Activated CD4-positive, alpha-beta T cell treated with anti-CD3 and anti-CD28 coated beads, Interleukin-10, Interleukin-2, amounts not matched to agents 100 ng/mL and 50 ng/mL, durations not matched to agents 16 hours and 8 hours (primary cell): ENCODE data around the gene SMAP1.
A peak's percentile ranks its signal among the peaks of the same experiment; 100 is the strongest.

Experiments used
- DNase-seq: peaks from one replicate; pipeline ENCODE4 v3.0.0-alpha.2; 2020

SMAP1 gene

DNA sequence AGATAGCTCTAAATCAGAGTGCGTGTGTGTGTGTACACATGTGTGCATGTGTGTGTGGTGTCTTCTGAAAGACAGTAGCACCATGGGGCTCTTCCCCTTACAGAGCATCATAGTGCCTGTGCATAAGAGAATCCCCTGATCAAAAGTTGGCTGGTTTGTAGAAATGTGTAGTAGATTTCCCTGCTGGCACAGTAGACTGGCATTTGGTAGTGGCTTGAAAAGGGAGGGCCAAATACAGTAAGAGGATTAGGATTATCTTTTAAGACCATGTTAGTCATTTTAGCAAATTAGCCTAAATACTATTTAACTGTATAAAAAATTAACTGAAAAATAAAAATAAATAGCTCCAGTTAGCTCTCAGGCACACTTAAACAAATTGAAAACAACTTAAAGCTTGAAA, 176.6 kb downstream of the SMAP1 start:
- no peak for DNase-seq

DNA sequence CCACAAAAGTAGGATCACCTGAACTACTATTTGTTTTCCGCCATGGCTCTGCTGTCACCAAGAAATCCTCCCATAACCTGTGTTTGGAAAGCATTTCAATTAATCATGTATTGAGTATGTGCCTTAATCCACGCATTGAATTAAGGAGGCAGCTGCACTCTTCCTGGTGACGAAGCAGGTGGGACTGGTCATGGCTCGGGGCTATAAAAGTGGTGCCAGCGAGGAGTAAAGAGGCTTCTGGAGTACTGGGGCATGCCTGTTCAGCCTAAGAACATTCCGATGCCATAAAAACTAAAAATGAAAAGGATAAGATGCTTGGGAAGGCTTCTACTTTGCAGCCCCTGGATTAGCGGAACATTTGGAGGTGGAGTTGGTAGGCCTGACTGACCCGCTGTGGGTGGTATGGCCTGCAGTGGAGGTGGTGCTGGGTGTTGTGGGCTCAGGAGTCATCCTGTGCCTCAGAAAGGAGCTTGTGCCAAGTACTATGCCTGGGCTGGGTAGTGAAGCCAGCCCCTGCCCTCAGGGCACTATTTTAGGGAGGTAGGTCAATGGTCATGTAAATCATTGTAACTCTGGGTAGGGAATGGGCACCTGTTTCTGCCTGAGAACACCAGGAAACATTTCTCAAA, 178.6 kb downstream of the SMAP1 start:
- no peak for DNase-seq

DNA sequence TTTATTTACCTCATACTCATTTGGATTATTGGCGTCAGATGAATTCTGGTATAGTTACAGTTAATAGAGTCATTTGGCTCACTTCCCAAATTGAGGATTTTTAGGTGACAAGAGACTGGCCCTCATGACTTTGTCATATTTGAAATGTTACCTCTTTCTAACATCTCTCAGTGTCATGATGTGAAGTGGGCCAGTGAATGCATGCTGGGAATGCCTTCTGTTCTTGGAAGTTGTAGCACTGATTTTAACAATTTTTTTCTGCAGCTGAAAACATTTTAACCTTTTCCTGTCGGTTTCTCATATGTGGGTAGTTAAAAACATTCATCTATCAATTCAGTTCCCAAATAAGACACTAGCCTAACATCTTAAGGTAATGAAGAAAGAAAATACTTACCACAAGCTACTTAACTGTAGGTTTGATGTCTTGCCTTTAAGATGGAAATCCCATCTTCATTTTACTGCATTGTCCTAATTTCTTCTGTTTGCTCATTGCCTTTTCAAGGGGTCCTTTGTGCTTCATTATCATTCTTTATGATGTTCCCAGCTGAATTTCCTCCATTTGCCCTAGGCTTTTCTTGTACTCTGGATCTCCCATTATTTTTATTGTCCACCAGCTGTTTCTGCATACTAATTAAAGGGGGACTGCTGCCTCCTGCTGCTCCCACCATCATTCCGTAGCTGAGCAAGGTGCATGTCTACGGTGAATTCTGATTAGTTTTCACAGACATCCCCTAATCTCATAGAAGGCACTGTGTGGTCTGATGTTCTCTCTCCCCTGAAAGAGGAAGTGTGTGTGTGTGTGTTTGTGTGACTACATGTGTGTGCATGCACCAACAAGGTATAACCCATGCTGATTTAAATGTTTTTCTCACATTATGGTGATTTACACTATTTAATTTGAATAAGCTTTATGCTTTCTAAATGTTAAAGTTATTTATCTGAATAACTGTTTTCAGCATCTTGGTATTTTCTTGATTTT, 179.7 kb downstream of the SMAP1 start:
- DNase-seq, result no peak

DNA sequence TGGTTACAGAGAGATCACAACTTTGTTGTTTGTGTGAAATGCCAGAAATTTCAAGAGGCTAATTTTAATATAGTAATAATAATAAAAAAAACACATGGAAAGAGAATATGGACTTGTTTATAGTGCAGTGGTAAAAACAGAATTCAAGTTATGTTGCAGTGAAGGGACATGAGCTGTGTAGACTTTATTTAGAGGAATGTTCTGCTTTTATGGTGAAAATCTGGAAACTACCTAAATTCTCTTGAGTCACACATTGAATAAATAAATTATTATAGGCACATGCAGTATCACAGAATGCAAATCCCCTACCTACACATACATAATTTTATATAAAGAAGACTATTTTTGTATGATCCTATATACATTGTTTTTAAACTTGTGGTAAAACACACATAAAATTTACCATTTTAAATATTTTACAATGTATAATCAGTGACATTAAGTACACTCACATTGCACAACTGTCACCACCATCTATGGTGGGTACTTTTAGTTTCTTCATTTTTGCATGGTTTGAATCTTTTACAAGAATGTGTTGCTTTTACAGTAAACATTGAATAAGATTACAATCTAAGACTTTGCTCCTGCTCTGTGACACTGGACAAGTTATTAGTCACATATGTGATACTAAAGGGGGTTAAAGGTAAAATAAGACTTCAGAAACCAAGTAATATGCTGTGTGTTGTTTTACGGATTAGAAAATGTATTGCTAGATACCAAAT, 181.8 kb downstream of the SMAP1 start:
- DNase-seq, result no peak

DNA sequence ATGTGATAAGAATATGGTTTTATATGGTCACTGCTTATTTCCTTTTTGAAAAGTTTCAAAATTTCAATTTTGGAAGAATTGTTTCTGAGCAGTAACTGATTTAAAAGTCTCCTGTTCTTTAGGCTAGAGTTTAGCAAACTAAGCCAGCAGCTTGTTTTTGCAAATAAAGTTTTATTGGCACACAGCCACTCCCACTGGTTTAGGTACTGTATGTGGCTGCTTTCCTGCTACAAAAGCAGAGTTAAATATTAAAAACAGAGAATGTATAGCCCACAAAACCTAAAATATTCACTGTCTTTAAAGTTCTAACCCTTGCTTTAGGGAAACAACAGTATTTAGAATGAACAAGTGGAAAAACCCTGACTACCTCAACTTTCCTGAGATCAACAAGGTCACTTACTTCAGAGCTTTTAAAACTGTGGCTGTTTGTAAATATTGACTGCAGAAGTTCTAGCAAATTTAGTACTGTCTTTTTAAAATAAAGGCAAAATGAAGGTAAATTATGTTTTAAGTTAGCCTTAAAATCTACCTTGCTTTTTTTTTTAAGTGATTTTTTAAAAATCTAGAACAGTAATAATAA, 185.1 kb downstream of the SMAP1 start:
- no peak for DNase-seq

DNA sequence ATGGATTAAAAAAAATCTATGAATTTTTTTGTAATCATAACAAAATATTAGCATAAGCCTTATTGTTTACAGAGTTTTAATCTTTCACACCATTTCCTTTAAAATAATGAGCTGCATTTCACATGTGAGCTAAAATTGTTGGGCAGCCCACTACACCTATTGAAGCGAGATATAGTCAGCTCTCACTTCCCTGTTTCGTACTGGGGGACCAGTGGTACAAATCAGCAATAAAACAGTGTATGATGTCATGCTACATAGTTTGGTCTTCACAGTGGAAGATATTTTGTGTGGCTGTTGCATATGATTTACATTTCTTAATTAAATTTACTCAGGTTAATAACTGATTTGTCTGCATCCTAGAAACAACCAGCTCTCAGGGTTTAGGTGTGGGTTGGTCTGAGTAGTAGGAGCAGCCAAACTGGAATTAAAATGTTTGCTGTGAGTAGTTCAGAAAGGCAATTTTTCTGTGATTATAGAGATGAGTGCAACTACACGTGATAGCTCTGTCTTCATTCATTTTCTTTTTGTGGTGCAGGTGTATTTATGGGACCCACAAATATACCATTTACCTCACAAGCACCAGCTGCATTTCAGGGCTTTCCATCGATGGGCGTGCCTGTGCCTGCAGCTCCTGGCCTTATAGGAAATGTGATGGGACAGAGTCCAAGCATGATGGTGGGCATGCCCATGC, 189.8 kb downstream of the SMAP1 start:
- DNase-seq, result no peak

DNA sequence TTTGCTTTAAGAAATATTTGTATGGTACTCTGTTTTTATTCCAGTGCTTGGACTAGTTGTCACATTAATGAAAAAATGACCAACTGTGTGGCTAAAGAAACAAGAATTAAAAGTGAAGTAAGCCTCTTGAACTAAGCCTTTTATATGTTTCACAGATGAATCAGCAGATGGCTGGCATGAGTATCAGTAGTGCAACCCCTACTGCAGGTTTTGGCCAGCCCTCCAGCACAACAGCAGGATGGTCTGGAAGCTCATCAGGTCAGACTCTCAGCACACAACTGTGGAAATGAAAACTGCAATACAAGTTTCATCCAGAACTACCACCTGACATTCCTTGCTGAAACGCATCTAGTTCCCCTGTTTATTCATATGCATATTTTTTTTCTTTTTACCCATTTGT, 192.4 kb downstream of the SMAP1 start:
- DNase-seq, result no peak

DNA sequence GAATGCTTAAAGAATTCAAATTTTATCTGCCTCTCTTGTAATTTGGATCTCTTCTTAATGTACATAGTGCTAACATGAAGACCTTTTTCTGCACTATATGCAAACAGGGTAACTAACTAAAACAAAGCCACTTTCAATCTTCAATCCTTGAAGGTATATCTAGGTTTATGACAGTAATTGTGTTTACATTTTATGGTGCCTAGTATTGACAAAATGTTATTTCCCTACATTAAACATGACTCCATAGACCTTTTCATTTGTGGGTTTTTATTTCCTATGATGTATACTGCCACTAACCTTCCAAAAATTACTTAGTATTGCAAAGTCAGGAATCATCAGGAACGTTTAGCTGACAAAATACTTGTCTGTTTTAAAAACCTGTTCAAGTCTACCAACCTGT, 193.2 kb downstream of the SMAP1 start:
- DNase-seq, result no peak

DNA sequence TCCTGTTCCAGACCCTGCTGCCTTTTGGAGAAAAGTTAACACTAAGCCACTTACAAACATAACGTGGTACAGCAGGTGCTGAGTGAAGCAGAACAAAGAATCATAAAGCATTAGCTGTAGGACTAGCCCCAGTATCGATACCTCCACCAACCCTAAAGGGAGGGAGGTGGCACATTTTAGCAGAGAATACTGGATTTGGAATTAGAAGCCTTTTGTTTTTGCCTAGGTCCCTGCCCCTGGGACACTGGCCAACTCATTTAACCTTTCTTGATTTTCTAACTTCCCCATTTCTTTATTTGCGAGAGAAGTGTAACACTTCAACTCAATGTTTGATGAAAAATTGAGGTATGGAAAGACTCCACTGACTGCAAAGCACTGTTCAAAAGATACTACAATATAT, 195.7 kb downstream of the SMAP1 start:
- DNase-seq, result no peak

DNA sequence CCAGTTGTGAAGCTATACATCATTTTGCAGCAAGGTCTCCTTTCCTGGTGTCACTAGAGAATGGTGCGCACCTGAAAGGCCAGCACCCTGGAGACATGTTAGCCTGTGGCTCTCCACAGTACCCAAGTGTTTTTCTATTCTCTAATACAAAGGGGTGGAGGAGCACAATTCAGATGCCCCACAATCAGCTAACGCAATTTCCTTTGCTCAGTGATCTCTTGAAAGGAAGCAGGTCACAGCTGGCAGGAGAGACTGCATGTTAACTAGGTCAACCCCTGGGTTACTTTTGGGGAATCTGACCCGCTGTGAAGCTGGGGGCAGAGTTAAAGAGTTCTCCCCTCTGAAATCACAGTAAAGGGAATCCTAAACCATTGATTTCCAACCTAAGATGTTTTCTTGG, 196.7 kb downstream of the SMAP1 start:
- DNase-seq, result no peak

DNA sequence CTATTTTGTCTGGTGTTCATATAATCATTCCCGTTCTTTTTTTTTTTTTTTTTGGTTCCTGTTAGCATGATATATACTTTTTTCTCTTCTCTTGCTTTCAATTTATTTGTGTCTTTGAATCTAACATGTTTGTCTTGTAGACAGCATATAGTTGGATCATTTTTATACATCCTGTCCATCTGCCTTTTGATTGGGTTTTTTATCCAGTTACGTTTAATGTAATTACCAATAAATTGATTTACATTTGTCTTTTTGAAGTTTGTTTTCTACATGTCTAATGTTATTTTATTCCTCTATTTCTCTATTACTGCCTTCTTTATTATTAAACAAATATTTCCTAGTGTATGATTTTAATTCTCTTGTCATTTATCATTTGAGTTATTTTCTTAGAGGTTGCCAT, 204.8 kb downstream of the SMAP1 start:
- no peak for DNase-seq

DNA sequence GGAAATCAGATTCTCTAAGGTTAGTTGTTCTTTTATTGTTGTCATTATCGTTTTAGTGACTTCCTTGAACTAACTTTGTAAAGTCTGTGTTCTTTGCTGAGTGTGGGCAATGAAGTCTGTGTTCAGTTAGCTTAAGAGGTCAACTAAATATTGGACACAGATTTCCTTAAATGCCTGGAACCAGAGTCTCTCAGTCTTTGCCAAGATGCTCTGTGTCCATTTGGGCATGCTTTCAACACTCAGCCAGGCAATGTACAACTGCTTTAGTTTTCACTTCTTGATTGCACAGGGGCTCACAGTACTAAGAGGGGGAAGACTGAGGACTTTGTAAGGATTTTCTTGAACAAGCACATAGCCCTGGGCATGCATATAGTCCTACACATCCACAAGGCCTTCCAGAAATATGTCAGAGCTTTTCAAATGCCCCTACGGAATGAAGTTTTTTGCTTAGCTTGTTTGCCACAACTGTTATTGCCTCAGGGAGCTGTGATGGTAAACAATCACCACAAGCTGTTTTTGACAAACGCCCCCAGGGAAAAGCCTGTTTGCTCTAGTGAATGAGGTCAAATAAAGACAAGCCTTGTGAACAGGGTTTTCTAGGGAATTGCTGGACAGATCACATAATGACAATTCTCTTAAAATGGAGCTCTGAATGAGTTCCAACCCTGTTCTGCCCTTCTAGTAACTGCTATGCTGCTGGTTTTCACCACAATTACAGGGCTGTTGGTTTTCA, 206.7 kb downstream of the SMAP1 start:
- DNase-seq, result no peak

DNA sequence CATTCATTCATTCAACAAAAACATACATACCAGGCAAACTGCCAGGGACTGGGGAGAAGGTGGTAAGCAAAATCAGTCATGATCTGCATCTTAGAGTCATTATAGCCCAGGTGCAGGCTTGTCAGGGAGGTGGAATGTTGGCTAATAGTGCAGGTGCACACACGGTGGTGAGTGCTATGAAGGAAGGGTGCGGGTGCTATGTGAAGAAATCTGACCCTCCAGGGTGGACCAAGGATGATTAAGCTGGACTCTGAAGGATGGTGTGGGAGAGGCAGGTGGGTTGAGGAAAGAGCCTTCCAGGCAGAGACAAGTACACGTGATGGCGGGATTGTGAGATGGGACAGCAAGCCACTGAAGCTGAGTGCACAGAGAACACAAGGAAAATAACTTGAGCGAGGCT, 211.8 kb downstream of the SMAP1 start:
- DNase-seq, result no peak

DNA sequence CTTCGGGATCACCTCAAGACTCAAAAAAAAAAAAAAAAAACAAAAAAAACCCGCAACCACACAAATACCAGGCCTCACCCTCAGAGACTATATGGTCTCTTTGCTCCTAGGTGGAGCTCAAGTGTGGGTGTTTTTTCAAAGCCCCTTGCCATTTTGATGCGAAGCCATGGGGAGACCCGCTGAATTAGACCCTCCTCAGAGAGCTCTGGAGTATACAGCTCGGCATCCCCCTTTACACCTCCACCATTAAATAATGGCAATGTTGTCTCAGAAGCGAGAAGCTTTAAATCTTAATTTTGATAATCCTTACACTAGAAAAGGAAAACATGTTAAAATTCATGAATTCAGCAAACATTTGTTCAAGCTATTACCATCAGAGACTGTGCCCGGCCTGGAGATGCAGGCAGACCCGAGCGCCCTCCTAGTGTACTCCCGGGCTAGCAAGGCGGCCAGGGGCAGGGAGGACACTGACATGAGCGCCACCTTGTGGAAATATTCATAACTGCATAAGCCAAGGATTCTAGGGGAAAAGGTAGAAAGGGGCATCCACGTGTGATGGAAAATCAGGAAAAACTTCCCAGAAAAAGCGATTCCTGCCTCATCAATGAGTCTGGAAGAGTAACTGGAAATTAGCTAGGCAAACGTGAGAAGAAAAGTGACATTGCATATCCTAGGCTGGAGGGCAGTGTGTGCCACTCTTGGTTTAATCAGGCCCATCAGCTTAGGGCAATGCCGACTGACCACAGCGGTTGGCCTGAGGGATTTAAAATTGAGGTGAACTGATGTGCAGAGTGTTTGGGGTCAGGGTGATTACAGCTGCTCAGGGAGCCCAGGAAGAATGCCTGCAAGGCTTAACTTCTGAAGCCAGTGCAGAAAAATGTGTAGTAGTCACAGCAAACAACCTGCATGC, 216.6 kb downstream of the SMAP1 start:
- DNase-seq, result peak; percentile 66

DNA sequence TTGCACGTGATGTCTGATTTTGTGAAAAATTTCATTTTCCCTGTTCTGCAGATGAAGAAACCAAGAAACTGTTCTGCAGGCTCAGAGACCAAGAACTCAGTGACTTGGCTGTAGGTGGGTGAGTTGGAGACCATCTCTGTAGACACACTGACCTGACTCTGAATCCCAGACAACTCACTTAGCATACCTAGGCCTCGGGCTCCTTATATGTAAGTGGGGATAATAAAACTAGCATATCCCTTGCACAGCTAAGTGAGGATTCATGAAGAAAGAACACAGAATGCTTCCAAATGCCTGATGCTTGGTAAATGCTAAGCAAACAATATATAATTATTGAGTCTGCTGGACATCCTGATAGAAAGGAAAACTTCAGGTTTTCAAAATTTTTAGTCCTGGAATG, 218.4 kb downstream of the SMAP1 start:
- no peak for DNase-seq

DNA sequence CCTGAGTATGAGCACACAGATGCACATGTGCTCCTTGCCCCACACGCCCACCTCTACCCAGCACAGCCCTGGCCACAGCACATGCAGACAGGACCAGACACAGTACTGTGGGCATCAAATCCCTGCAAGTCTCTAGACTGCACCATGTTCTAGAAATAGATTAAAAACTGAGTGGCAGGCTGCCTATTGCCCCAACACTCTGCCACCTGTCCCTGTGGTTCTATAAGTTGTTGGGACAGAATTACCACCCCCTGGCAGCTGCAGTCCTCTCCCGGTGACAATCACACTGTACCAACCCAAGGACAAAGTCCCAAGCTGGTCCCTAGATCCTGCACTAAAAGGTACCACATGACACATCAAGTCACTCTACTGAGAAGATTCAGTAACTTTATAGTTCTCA, 219.0 kb downstream of the SMAP1 start:
- DNase-seq, result no peak

DNA sequence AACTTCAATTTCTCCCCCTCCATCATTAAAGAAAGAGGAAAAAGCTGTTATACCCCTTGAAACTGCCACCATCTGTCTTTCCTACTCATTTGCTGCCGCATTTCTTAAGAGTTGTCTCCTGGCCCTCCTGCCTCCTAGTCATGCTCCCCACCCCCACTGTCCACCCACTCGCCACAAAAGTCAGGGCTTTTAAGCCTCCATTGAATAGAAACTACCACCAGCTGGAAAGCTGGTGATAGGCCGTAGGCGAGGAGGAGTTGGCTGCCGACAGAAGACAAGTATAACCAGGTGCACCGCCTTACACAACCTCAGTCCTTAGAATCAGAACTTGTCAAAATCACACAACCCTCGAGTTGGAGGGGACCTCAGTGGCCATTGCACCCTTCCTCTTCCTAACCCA, 221.6 kb downstream of the SMAP1 start:
- DNase-seq, result no peak

DNA sequence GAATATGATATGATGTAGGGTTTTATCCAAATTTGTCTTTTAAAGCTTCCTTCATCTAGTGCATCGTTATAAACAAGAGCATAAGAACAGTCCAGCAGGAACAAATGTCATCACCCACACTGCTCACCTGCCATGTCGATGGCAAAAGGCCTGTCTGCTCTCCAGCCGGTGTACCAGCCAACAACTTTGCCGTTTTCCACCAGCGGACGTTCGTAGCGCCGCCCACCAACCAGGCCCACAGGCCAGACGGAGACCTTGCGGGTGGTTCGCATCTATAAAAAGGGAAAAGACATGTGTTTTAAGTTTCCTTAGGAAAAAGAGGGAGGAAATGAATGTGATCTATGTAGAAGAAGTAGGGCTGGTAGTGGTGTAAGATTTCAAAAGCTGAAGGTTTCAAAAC, 226.3 kb downstream of the SMAP1 start:
- DNase-seq, result no peak

DNA sequence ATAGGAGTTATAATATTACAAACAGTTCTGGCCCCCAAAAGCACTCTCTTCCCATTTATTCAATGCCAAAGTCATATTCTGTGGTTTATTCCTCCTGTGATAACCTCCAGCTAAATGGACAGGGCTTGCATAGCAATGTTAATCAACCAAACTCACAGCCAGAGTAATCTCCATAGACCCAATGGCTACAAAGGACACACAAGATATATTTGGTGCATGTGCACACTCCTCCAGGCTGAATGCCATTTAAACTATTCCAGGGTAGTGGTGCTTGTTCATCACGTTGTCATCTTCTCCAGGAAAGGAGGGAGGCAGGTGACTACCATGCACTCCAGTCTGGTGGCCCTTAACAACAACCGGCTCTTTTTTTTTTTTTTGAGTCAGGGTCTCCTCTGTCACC, 232.4 kb downstream of the SMAP1 start:
- no peak for DNase-seq

DNA sequence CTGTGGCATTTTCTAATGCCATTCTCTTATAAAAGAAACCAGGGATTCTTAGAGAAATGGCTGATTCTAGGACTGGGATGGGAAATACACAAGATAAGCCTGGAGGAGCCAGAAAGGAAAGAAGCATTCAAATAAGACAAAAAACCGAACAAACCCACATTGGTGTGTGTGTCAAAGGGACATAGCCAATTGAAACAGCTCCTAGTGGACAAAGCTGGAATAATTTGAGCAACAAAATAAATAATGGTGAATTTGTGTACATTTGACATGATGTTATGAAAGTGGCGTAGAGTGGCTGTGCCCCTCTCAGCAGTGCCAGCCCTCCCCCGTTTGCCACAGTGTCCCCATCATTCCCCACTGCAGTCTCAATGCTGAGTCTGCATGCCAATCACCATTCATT, 233.6 kb downstream of the SMAP1 start:
- no peak for DNase-seq
